Astrocyte (in vitro differentiated cells and primary cell): Measurements from ENCODE around the gene OPCML. TPM values are rescaled to one million over a fixed set of nuclear protein-coding genes. Genes with fewer than 3 reads are reported as not detected.

Experiments
- DNase-seq: peaks from one replicate; pipeline ENCODE4 v3.0.0-alpha.2; 2010; ENCODE audit warnings: low read depth
- FAIRE-seq: peaks from 2 replicates; lab custom pipeline; 2011; peaks lifted over from hg19 to GRCh38; lab: Jason Lieb, UNC
- H2AFZ ChIP-seq: 2 replicates; pipeline ENCODE4 v1.6.0; 2012; ENCODE audit warnings: low read depth, low read length, inconsistent platforms
- H3K27ac ChIP-seq: 2 replicates; pipeline ENCODE4 v1.5.1; 2011; ENCODE audit warnings: low read depth, low read length, inconsistent platforms
- H3K27me3 ChIP-seq: 2 replicates; pipeline ENCODE4 v1.6.0; 2011; ENCODE audit warnings: low read length, inconsistent platforms; ENCODE audit not compliant: insufficient read depth
- H3K36me3 ChIP-seq: 2 replicates; pipeline ENCODE4 v1.5.1; 2011; ENCODE audit warnings: low read length, inconsistent platforms; ENCODE audit not compliant: insufficient read depth
- H3K4me1 ChIP-seq: 2 replicates; pipeline ENCODE4 v1.5.1; 2011; ENCODE audit warnings: low read length, inconsistent platforms; ENCODE audit not compliant: insufficient read depth
- H3K4me2 ChIP-seq: 2 replicates; pipeline ENCODE4 v1.6.0; 2012; ENCODE audit warnings: low read length, inconsistent platforms
- H3K4me3 ChIP-seq: 2 replicates; pipeline ENCODE4 v1.5.1; 2011; ENCODE audit warnings: low read depth, mild to moderate bottlenecking, low read length, inconsistent platforms; ENCODE audit not compliant: insufficient read depth
- H3K79me2 ChIP-seq: 2 replicates; pipeline ENCODE4 v1.6.0; 2012; ENCODE audit warnings: mild to moderate bottlenecking, low read length, inconsistent platforms; ENCODE audit not compliant: insufficient read depth
- H3K9ac ChIP-seq: 2 replicates; pipeline ENCODE4 v1.6.0; 2012; ENCODE audit warnings: mild to moderate bottlenecking, low read length, inconsistent platforms
- H3K9me3 ChIP-seq: 2 replicates; pipeline ENCODE4 v1.5.1; 2012; ENCODE audit warnings: low read depth, mild to moderate bottlenecking, low read length, inconsistent platforms; ENCODE audit not compliant: insufficient read depth
- H4K20me1 ChIP-seq: 2 replicates; pipeline ENCODE4 v1.6.0; 2012; ENCODE audit warnings: low read length, inconsistent platforms; ENCODE audit not compliant: insufficient read depth
- H3K27ac Mint-ChIP-seq: one replicate; pipeline ENCODE4 v1.8.0; 2021; ENCODE audit warnings: mild to moderate bottlenecking, mixed read lengths; ENCODE audit not compliant: unreplicated experiment
- H3K27me3 Mint-ChIP-seq: one replicate; pipeline ENCODE4 v1.8.0; 2021; ENCODE audit warnings: low read depth, mixed read lengths; ENCODE audit not compliant: unreplicated experiment
- H3K36me3 Mint-ChIP-seq: one replicate; pipeline ENCODE4 v1.8.0; 2021; ENCODE audit warnings: low read depth, mixed read lengths; ENCODE audit not compliant: unreplicated experiment
- H3K4me1 Mint-ChIP-seq: one replicate; pipeline ENCODE4 v1.8.0; 2021; ENCODE audit warnings: low read depth, mixed read lengths; ENCODE audit not compliant: unreplicated experiment
- H3K4me3 Mint-ChIP-seq: one replicate; pipeline ENCODE4 v1.8.0; 2021; ENCODE audit warnings: mild to moderate bottlenecking, moderate library complexity, mixed read lengths; ENCODE audit not compliant: unreplicated experiment
- H3K9me3 Mint-ChIP-seq: one replicate; pipeline ENCODE4 v1.8.0; 2021; ENCODE audit warnings: mild to moderate bottlenecking, mixed read lengths; ENCODE audit not compliant: unreplicated experiment
- CTCF ChIP-seq: IDR thresholded peaks from 2 replicates; pipeline ENCODE4 v1.5.1; 2011; ENCODE audit warnings: low read depth, mild to moderate bottlenecking, inconsistent platforms, low read length, moderate library complexity; ENCODE audit not compliant: insufficient read depth
- EZH2 ChIP-seq: IDR thresholded peaks from 2 replicates; pipeline ENCODE4 v1.6.1; 2012; ENCODE audit warnings: mild to moderate bottlenecking, low read length, inconsistent platforms; ENCODE audit not compliant: insufficient read depth
- total RNA-seq: library from RNA; stranded (reverse); gene quantifications from 2 replicates; pipeline ENCODE4 v1.2.1, GENCODE V29; 2021

The OPCML gene
- total RNA-seq, 1 donor from 2014 or later, result 7.9 TPM

GRCh38 chr11:132959693-132960092 lies 572.6 kb downstream of the OPCML start:
- TF ChIP-seq EZH2 (no peak), CTCF (no peak)
- H3K4me1 ChIP-seq, result peaks cover 10% of the 10 kb centered on the region
- H3K4me3 Mint-ChIP-seq, result no peak overlapping the region
- FAIRE-seq (no peak), DNase-seq (no peak)
- H3K36me3 ChIP-seq, result no peaks in the 10 kb centered on the region
- peaks cover 17% of the 10 kb centered on the region for H3K4me1 Mint-ChIP-seq
- no peaks in the 10 kb centered on the region for H3K36me3 Mint-ChIP-seq
- no peaks in the 10 kb centered on the region for H3K79me2 ChIP-seq
- peaks cover 3% of the 10 kb centered on the region for H3K27me3 ChIP-seq
- H2AFZ ChIP-seq, result no peak overlapping the region
- H3K27me3 Mint-ChIP-seq, result peaks cover 13% of the 10 kb centered on the region
- no peaks in the 10 kb centered on the region for H4K20me1 ChIP-seq
- no peaks in the 10 kb centered on the region for H3K9me3 ChIP-seq
- H3K27ac ChIP-seq, result no peak overlapping the region
- no peak overlapping the region for H3K27ac Mint-ChIP-seq
- no peak overlapping the region for H3K4me3 ChIP-seq
- H3K9me3 Mint-ChIP-seq, result no peaks in the 10 kb centered on the region
- no peak overlapping the region for H3K4me2 ChIP-seq
- H3K9ac ChIP-seq, result no peak overlapping the region

GRCh38 chr11:132957881-132958280 lies 574.4 kb downstream of the OPCML start:
- H3K27me3 ChIP-seq, result peaks cover 4% of the 10 kb centered on the region
- no peak overlapping the region for H3K4me2 ChIP-seq
- Mint-ChIP-seq H3K9me3 (no peaks in the 10 kb centered on the region), H3K36me3 (no peaks in the 10 kb centered on the region), H3K4me1 (peaks cover 17% of the 10 kb centered on the region), H3K27me3 (peaks cover 22% of the 10 kb centered on the region), H3K27ac (no peak overlapping the region), H3K4me3 (no peak overlapping the region)
- DNase-seq (no peak), FAIRE-seq (no peak)
- no peak for TF ChIP-seq EZH2
- TF ChIP-seq CTCF, result no peak
- H2AFZ ChIP-seq, result no peak overlapping the region
- H3K9me3 ChIP-seq, result no peaks in the 10 kb centered on the region
- H3K27ac ChIP-seq, result no peak overlapping the region
- H3K9ac ChIP-seq, result no peak overlapping the region
- no peaks in the 10 kb centered on the region for H3K79me2 ChIP-seq
- H4K20me1 ChIP-seq, result no peaks in the 10 kb centered on the region
- H3K4me3 ChIP-seq, result no peak overlapping the region
- H3K4me1 ChIP-seq, result peaks cover 10% of the 10 kb centered on the region
- no peaks in the 10 kb centered on the region for H3K36me3 ChIP-seq

- TF ChIP-seq CTCF (no peak), EZH2 (no peak)
- peaks cover 14% of the 10 kb centered on the region for H3K9me3 Mint-ChIP-seq
- DNase-seq, result no peak
- Histone ChIP-seq H3K9me3 (peaks cover 4% of the 10 kb centered on the region), H4K20me1 (no peaks in the 10 kb centered on the region), H3K79me2 (no peaks in the 10 kb centered on the region), H3K27ac (no peak overlapping the region), H2AFZ (no peak overlapping the region), H3K4me1 (peaks cover 2% of the 10 kb centered on the region), H3K27me3 (peaks cover 3% of the 10 kb centered on the region), H3K9ac (no peak overlapping the region), H3K4me3 (no peak overlapping the region), H3K36me3 (no peaks in the 10 kb centered on the region), H3K4me2 (no peak overlapping the region)
- no peak overlapping the region for H3K27ac Mint-ChIP-seq
- no peak overlapping the region for H3K4me3 Mint-ChIP-seq
- no peaks in the 10 kb centered on the region for H3K4me1 Mint-ChIP-seq
- FAIRE-seq, result no peak
- H3K27me3 Mint-ChIP-seq, result peaks cover 46% of the 10 kb centered on the region
- H3K36me3 Mint-ChIP-seq, result no peaks in the 10 kb centered on the region
Measured at GRCh38 chr11:132948252-132948651, 584.0 kb downstream of the OPCML start.
